ENCODE results near the gene CLEC7A. TPM values are rescaled to one million over a fixed set of nuclear protein-coding genes. Genes with fewer than 3 reads are reported as not detected.
A peak's percentile ranks its signal among the peaks of the same experiment; 100 is the strongest.

The CLEC7A gene
- total RNA-seq, 1 experiment from 2014 or later: not detected

- Mint-ChIP-seq H3K9me3 (ENCODE audit: unreplicated experiment) (no peaks in the 10 kb centered on the region), H3K27me3 (ENCODE audit: insufficient read depth, unreplicated experiment) (no peaks in the 10 kb centered on the region), H3K36me3 (ENCODE audit: insufficient read depth, unreplicated experiment) (no peaks in the 10 kb centered on the region), H3K4me3 (ENCODE audit: unreplicated experiment) (no peak overlapping the region), H3K27ac (ENCODE audit: low read depth, unreplicated experiment) (no peak overlapping the region), H3K4me1 (ENCODE audit: insufficient read depth, unreplicated experiment) (no peaks in the 10 kb centered on the region)
- BruUV-seq (replicated peaks): no TSS peak
- intact Hi-C loops (cut with micrococcal nuclease): no loop called here
- ChIA-PET CTCF (no interaction called here), POLR2A (no interaction called here)
- TF ChIP-seq CTCF (IDR thresholded peaks at IDR 0.05; ENCODE audit: unreplicated experiment): no peak
- DNase-seq (ENCODE audit: unreplicated experiment): no peak
Measured at GRCh38 chr12:10122689-10123088, 7.3 kb downstream of the CLEC7A start.

GRCh38 chr12:10121278-10121677, 8.7 kb downstream of the CLEC7A start:
- POLR2A ChIA-PET: interaction anchor here (0.9 kb wide), 1 partner anchor 19 kb away, joined by 3 read pairs; no protein-coding TSS in a partner anchor
- CTCF ChIA-PET: interaction anchor here (0.6 kb wide), 1 partner anchor 15 kb away, joined by 3 read pairs; no protein-coding TSS in a partner anchor
- TF ChIP-seq CTCF (IDR thresholded peaks at IDR 0.05; ENCODE audit: unreplicated experiment): no peak
- BruUV-seq (replicated peaks): no TSS peak
- H3K36me3 Mint-ChIP-seq (ENCODE audit: insufficient read depth, unreplicated experiment): no peaks in the 10 kb centered on the region
- intact Hi-C loops (cut with micrococcal nuclease): no loop called here
- no peaks in the 10 kb centered on the region for H3K4me1 Mint-ChIP-seq (ENCODE audit: insufficient read depth, unreplicated experiment)
- no peaks in the 10 kb centered on the region for H3K27me3 Mint-ChIP-seq (ENCODE audit: insufficient read depth, unreplicated experiment)
- no peak for DNase-seq (ENCODE audit: unreplicated experiment)
- H3K27ac Mint-ChIP-seq (ENCODE audit: low read depth, unreplicated experiment): no peak overlapping the region
- no peaks in the 10 kb centered on the region for H3K9me3 Mint-ChIP-seq (ENCODE audit: unreplicated experiment)
- no peak overlapping the region for H3K4me3 Mint-ChIP-seq (ENCODE audit: unreplicated experiment)

- Mint-ChIP-seq H3K9me3 (ENCODE audit: unreplicated experiment) (no peaks in the 10 kb centered on the region), H3K4me3 (ENCODE audit: unreplicated experiment) (no peak overlapping the region), H3K27me3 (ENCODE audit: insufficient read depth, unreplicated experiment) (no peaks in the 10 kb centered on the region), H3K36me3 (ENCODE audit: insufficient read depth, unreplicated experiment) (no peaks in the 10 kb centered on the region), H3K27ac (ENCODE audit: low read depth, unreplicated experiment) (no peak overlapping the region), H3K4me1 (ENCODE audit: insufficient read depth, unreplicated experiment) (no peaks in the 10 kb centered on the region)
- TF ChIP-seq CTCF (IDR thresholded peaks at IDR 0.05; ENCODE audit: unreplicated experiment): no peak
- ChIA-PET POLR2A (interaction anchor here (0.5 to 0.6 kb wide), 2 partner anchors 83 to 350 kb away, joined by 3 to 4 read pairs; no protein-coding TSS in a partner anchor), CTCF (interaction anchor here (0.8 to 1.3 kb wide), 2 partner anchors 12 to 85 kb away, joined by 3 read pairs; no protein-coding TSS in a partner anchor)
- intact Hi-C loops (cut with micrococcal nuclease): no loop called here
- DNase-seq (ENCODE audit: unreplicated experiment): peak; percentile 22
- no TSS peak for BruUV-seq (replicated peaks)
Measured at GRCh38 chr12:10119066-10119465, 10.9 kb downstream of the CLEC7A start.

GRCh38 chr12:10115890-10116289, 14.1 kb downstream of the CLEC7A start:
- Mint-ChIP-seq H3K4me1 (ENCODE audit: insufficient read depth, unreplicated experiment) (no peaks in the 10 kb centered on the region), H3K9me3 (ENCODE audit: unreplicated experiment) (no peaks in the 10 kb centered on the region), H3K4me3 (ENCODE audit: unreplicated experiment) (no peak overlapping the region), H3K36me3 (ENCODE audit: insufficient read depth, unreplicated experiment) (no peaks in the 10 kb centered on the region), H3K27me3 (ENCODE audit: insufficient read depth, unreplicated experiment) (no peaks in the 10 kb centered on the region), H3K27ac (ENCODE audit: low read depth, unreplicated experiment) (no peak overlapping the region)
- ChIA-PET CTCF (interaction anchor here (2.2 kb wide), 1 partner anchor 24 kb away, joined by 10 read pairs; no protein-coding TSS in a partner anchor), POLR2A (interaction anchor here (0.7 kb wide), 1 partner anchor 15 kb away, joined by 3 read pairs; no protein-coding TSS in a partner anchor)
- intact Hi-C loops (cut with micrococcal nuclease): no loop called here
- DNase-seq (ENCODE audit: unreplicated experiment): no peak
- no TSS peak for BruUV-seq (replicated peaks)
- TF ChIP-seq CTCF (IDR thresholded peaks at IDR 0.05; ENCODE audit: unreplicated experiment): no peak

All from MCF 10A (cell line).